ENCODE results near the gene CCNG2. TPM values are rescaled to one million over a fixed set of nuclear protein-coding genes. Genes with fewer than 3 reads are reported as not detected.

The CCNG2 gene
- total and polyA plus RNA-seq, 4 donors: 1.2 to 10.8 (median 4.1) TPM

DNA sequence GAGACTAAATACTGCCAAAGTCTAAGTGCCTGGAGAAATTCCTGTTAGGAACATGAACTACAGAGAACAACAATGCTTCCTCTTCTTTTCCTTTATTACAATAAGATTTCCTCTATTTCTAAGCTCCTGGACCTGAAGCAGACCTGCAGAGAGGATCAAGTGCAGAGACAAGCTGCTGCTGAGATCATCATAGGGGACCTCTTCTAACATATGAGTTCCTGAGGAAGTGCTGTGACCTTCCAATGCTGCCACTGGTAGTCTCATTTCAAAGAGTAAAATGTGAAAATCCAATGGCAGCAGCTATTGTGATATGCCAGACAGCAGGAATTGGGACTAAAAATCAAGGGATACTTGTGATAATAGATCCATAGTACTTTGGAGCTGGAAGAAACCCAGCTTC is 28.0 kb downstream of the CCNG2 start:
- Histone ChIP-seq H3K36me3 (ENCODE audit: control insufficient read depth in 4 of 4, insufficient read depth in 3 of 4, low read depth in 1 of 4, low read length in 3 of 4) (no peaks in the 10 kb centered on the region), H3K9me3 (ENCODE audit: control insufficient read depth in 4 of 4, low read length in 3 of 4) (no peaks in the 10 kb centered on the region), H3K4me1 (ENCODE audit: control insufficient read depth in 4 of 4, insufficient read depth in 4 of 4, low read length in 3 of 4) (no peaks in the 10 kb centered on the region), H3K27ac (ENCODE audit: low read depth in 1 of 2, low read length in 2 of 2) (no peak overlapping the region), H3K9ac (ENCODE audit: low read depth in 1 of 2, low read length in 2 of 2) (no peak overlapping the region), H3K4me3 (ENCODE audit: low read depth in 1 of 3, low read length in 3 of 3) (no peak overlapping the region), H3K27me3 (ENCODE audit: control insufficient read depth in 4 of 4, insufficient read depth in 4 of 4, low read length in 3 of 4) (no peaks in the 10 kb centered on the region)
- TF ChIP-seq, protein P1, sequence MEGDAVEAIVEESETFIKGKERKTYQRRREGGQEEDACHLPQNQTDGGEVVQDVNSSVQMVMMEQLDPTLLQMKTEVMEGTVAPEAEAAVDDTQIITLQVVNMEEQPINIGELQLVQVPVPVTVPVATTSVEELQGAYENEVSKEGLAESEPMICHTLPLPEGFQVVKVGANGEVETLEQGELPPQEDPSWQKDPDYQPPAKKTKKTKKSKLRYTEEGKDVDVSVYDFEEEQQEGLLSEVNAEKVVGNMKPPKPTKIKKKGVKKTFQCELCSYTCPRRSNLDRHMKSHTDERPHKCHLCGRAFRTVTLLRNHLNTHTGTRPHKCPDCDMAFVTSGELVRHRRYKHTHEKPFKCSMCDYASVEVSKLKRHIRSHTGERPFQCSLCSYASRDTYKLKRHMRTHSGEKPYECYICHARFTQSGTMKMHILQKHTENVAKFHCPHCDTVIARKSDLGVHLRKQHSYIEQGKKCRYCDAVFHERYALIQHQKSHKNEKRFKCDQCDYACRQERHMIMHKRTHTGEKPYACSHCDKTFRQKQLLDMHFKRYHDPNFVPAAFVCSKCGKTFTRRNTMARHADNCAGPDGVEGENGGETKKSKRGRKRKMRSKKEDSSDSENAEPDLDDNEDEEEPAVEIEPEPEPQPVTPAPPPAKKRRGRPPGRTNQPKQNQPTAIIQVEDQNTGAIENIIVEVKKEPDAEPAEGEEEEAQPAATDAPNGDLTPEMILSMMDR (IDR thresholded peaks at IDR 0.05; ENCODE audit: low read depth, low read length, missing input control): no peak
- TF ChIP-seq JUND (IDR thresholded peaks at IDR 0.05) (no peak), GABPA (IDR thresholded peaks at IDR 0.05 in 1 of 2, conservative IDR thresholded peaks at IDR 0.05 in 1 of 2) (no peak), HNF4A (conservative IDR thresholded peaks at IDR 0.05) (no peak), FOXA1 (IDR thresholded peaks at IDR 0.05) (no peak), RXRA (IDR thresholded peaks at IDR 0.05) (no peak), FOXA2 (IDR thresholded peaks at IDR 0.05) (no peak), SP1 (IDR thresholded peaks at IDR 0.05) (no peak), TAF1 (conservative IDR thresholded peaks at IDR 0.05) (no peak), EGR1 (IDR thresholded peaks at IDR 0.05; ENCODE audit: low read depth in 2 of 2) (no peak), RAD21 (IDR thresholded peaks at IDR 0.05) (no peak), HNF4G (IDR thresholded peaks at IDR 0.05) (no peak)
- TF ChIP-seq, protein P2, sequence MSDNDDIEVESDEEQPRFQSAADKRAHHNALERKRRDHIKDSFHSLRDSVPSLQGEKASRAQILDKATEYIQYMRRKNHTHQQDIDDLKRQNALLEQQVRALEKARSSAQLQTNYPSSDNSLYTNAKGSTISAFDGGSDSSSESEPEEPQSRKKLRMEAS (IDR thresholded peaks at IDR 0.05): no peak
- TF ChIP-seq, protein P3, sequence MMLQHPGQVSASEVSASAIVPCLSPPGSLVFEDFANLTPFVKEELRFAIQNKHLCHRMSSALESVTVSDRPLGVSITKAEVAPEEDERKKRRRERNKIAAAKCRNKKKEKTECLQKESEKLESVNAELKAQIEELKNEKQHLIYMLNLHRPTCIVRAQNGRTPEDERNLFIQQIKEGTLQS (IDR thresholded peaks at IDR 0.05): no peak
- TF ChIP-seq, protein P4, sequence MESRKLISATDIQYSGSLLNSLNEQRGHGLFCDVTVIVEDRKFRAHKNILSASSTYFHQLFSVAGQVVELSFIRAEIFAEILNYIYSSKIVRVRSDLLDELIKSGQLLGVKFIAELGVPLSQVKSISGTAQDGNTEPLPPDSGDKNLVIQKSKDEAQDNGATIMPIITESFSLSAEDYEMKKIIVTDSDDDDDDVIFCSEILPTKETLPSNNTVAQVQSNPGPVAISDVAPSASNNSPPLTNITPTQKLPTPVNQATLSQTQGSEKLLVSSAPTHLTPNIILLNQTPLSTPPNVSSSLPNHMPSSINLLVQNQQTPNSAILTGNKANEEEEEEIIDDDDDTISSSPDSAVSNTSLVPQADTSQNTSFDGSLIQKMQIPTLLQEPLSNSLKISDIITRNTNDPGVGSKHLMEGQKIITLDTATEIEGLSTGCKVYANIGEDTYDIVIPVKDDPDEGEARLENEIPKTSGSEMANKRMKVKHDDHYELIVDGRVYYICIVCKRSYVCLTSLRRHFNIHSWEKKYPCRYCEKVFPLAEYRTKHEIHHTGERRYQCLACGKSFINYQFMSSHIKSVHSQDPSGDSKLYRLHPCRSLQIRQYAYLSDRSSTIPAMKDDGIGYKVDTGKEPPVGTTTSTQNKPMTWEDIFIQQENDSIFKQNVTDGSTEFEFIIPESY (IDR thresholded peaks at IDR 0.05): no peak
- TF ChIP-seq, protein P5, sequence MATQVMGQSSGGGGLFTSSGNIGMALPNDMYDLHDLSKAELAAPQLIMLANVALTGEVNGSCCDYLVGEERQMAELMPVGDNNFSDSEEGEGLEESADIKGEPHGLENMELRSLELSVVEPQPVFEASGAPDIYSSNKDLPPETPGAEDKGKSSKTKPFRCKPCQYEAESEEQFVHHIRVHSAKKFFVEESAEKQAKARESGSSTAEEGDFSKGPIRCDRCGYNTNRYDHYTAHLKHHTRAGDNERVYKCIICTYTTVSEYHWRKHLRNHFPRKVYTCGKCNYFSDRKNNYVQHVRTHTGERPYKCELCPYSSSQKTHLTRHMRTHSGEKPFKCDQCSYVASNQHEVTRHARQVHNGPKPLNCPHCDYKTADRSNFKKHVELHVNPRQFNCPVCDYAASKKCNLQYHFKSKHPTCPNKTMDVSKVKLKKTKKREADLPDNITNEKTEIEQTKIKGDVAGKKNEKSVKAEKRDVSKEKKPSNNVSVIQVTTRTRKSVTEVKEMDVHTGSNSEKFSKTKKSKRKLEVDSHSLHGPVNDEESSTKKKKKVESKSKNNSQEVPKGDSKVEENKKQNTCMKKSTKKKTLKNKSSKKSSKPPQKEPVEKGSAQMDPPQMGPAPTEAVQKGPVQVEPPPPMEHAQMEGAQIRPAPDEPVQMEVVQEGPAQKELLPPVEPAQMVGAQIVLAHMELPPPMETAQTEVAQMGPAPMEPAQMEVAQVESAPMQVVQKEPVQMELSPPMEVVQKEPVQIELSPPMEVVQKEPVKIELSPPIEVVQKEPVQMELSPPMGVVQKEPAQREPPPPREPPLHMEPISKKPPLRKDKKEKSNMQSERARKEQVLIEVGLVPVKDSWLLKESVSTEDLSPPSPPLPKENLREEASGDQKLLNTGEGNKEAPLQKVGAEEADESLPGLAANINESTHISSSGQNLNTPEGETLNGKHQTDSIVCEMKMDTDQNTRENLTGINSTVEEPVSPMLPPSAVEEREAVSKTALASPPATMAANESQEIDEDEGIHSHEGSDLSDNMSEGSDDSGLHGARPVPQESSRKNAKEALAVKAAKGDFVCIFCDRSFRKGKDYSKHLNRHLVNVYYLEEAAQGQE (IDR thresholded peaks at IDR 0.05): no peak
- DNase-seq (ENCODE audit: low spot score): no peak

DNA sequence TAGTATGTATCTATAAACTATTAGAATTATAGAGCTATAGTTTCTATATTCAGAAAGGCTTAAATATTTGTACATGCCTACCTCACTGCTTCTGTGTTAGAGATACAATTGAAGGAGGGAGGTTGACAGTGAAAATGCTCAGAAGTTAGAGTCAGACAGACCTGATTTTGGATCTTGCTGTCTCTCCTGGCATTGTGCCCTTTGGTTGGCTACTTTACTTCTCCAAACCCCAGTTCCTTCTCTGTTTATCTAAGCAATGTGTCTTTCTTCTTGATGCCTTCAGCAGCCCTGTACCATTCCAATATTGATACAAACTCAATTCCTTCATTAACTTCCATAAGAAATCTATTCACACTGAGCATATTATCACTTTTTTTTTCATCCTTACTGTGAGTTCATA is 28.7 kb downstream of the CCNG2 start:
- no peak overlapping the region for H3K27ac ChIP-seq (ENCODE audit: low read depth in 1 of 2, low read length in 2 of 2)
- H3K36me3 ChIP-seq (ENCODE audit: control insufficient read depth in 4 of 4, insufficient read depth in 3 of 4, low read depth in 1 of 4, low read length in 3 of 4): no peaks in the 10 kb centered on the region
- H3K9ac ChIP-seq (ENCODE audit: low read depth in 1 of 2, low read length in 2 of 2): no peak overlapping the region
- no peaks in the 10 kb centered on the region for H3K4me1 ChIP-seq (ENCODE audit: control insufficient read depth in 4 of 4, insufficient read depth in 4 of 4, low read length in 3 of 4)
- H3K4me3 ChIP-seq (ENCODE audit: low read depth in 1 of 3, low read length in 3 of 3): no peak overlapping the region
- H3K9me3 ChIP-seq (ENCODE audit: control insufficient read depth in 4 of 4, low read length in 3 of 4): no peaks in the 10 kb centered on the region
- no peak for DNase-seq (ENCODE audit: low spot score)
- H3K27me3 ChIP-seq (ENCODE audit: control insufficient read depth in 4 of 4, insufficient read depth in 4 of 4, low read length in 3 of 4): no peaks in the 10 kb centered on the region
- TF ChIP-seq, protein P4 (IDR thresholded peaks at IDR 0.05): no peak
- TF ChIP-seq, protein P5 (IDR thresholded peaks at IDR 0.05): no peak
- TF ChIP-seq NR2F2 (IDR thresholded peaks at IDR 0.05) (no peak), RAD21 (IDR thresholded peaks at IDR 0.05) (no peak)
- TF ChIP-seq, protein P1 (IDR thresholded peaks at IDR 0.05; ENCODE audit: low read depth, low read length, missing input control): no peak
